Measurements from ENCODE around the gene RSAD2. TPM values are rescaled to one million over a fixed set of nuclear protein-coding genes. Genes with fewer than 3 reads are reported as not detected.
"Not testable (repeated sequence)": the region's sequence is repeated elsewhere in the genome, so short reads cannot be mapped to it uniquely, and the experiment has no call there.

RSAD2 gene
- polyA plus RNA-seq (ENCODE audit: insufficient read length in 4 of 4), result 1 to 10 TPM; 3.0 to 4.7 (median 3.4) TPM

GRCh38 chr2:6877402-6878304 lies at the start of gene RSAD2:
Gene RSAD2, plus strand, starts transcription at chr2:6877777. Its CDS starts 24 bp downstream, at chr2:6877801.
- DNase-seq (ENCODE audit: low read depth in 4 of 4, low spot score in 2 of 4), result peak in 2 of 4 donors; percentile 11 to 13

GRCh38 chr2:6828299-6828584 lies 49.3 kb upstream of the RSAD2 start:
- no peak for DNase-seq (ENCODE audit: low read depth in 4 of 4, low spot score in 2 of 4)

- DNase-seq (ENCODE audit: low read depth in 4 of 4, low spot score in 2 of 4), result no peak
These were observed 46.3 kb upstream of the RSAD2 start for GRCh38 chr2:6831229-6831628.

GRCh38 chr2:6832596-6833299 lies 44.8 kb upstream of the RSAD2 start:
- DNase-seq (ENCODE audit: low read depth in 4 of 4, low spot score in 2 of 4), result no peak

GRCh38 chr2:6833300-6833604 lies 44.3 kb upstream of the RSAD2 start:
- DNase-seq (ENCODE audit: low read depth in 4 of 4, low spot score in 2 of 4), result no peak

- no peak for DNase-seq (ENCODE audit: low read depth in 4 of 4, low spot score in 2 of 4)
These were observed 43.4 kb upstream of the RSAD2 start for GRCh38 chr2:6834163-6834562.

- DNase-seq (ENCODE audit: low read depth in 4 of 4, low spot score in 2 of 4), result no peak
These were observed 42.1 kb upstream of the RSAD2 start for GRCh38 chr2:6835467-6835866.

- no peak for DNase-seq (ENCODE audit: low read depth in 4 of 4, low spot score in 2 of 4)
These were observed 38.8 kb upstream of the RSAD2 start for GRCh38 chr2:6838673-6839319.

- DNase-seq (ENCODE audit: low read depth in 4 of 4, low spot score in 2 of 4), result no peak
These were observed 35.9 kb upstream of the RSAD2 start for GRCh38 chr2:6841537-6842287.

- DNase-seq (ENCODE audit: low read depth in 4 of 4, low spot score in 2 of 4), result no peak
These were observed 32.3 kb upstream of the RSAD2 start for GRCh38 chr2:6845312-6845711.

GRCh38 chr2:6845903-6846302 lies 31.7 kb upstream of the RSAD2 start:
- DNase-seq (ENCODE audit: low read depth in 4 of 4, low spot score in 2 of 4), result no peak

- DNase-seq (ENCODE audit: low read depth in 4 of 4, low spot score in 2 of 4), result no peak
These were observed 31.0 kb upstream of the RSAD2 start for GRCh38 chr2:6846540-6846939.

GRCh38 chr2:6846967-6847681 lies 30.5 kb upstream of the RSAD2 start:
- no peak for DNase-seq (ENCODE audit: low read depth in 4 of 4, low spot score in 2 of 4)

GRCh38 chr2:6852195-6852594 lies 25.4 kb upstream of the RSAD2 start:
- DNase-seq (ENCODE audit: low read depth in 4 of 4, low spot score in 2 of 4), result no peak

- DNase-seq (ENCODE audit: low read depth in 4 of 4, low spot score in 2 of 4), result no peak
These were observed 23.2 kb upstream of the RSAD2 start for GRCh38 chr2:6854416-6854815.

GRCh38 chr2:6855860-6856547 lies 21.6 kb upstream of the RSAD2 start:
- DNase-seq (ENCODE audit: low read depth in 4 of 4, low spot score in 2 of 4), result no peak

- no peak for DNase-seq (ENCODE audit: low read depth in 4 of 4, low spot score in 2 of 4)
These were observed 21.0 kb upstream of the RSAD2 start for GRCh38 chr2:6856548-6856920.

GRCh38 chr2:6858466-6859027 lies 19.0 kb upstream of the RSAD2 start:
- not testable (repeated sequence) for DNase-seq (ENCODE audit: low read depth in 4 of 4, low spot score in 2 of 4)

- no peak for DNase-seq (ENCODE audit: low read depth in 4 of 4, low spot score in 2 of 4)
These were observed 17.3 kb upstream of the RSAD2 start for GRCh38 chr2:6860296-6860695.

All from left renal cortex interstitium (tissue), 4 donors.